ENCODE measurements around the gene POLR1D.

DNA sequence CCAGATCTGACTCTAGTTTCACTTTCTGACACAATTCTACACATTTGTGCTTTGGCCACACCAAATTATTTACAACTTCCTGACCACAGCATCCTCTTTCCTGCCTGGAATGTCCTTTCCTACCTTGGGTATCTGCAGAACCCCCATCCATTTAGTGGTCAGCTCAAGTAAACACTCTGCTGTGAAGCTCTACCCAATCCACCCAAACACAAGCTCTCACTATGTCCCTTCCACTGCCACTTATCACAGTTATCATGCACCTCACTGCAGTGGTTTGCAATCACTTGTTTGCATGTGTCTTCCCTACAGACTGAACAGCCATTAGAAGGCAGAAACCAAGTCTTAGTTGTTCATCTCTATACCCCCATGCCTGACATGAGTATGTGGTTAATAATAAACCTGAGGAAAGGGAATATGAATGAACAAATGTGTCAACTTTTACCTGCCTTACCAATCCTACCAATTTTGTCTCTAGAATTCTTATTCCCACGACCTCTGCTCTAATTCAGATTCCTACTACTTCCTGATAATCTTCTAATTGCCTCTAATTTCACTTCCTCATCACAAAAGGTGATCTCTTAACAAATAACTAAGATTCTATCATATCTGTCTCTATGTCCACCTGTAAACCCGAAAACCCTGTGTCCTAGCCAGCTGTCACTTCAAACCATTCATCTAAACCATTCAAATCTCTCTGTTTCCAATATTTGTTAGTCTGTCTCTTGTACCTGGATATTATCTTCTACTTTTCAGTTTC, 26.5 kb upstream of the POLR1D start:
- no peak for TF ChIP-seq POLR2AphosphoS5 (IDR thresholded peaks at IDR 0.05)
- TF ChIP-seq, protein P1, sequence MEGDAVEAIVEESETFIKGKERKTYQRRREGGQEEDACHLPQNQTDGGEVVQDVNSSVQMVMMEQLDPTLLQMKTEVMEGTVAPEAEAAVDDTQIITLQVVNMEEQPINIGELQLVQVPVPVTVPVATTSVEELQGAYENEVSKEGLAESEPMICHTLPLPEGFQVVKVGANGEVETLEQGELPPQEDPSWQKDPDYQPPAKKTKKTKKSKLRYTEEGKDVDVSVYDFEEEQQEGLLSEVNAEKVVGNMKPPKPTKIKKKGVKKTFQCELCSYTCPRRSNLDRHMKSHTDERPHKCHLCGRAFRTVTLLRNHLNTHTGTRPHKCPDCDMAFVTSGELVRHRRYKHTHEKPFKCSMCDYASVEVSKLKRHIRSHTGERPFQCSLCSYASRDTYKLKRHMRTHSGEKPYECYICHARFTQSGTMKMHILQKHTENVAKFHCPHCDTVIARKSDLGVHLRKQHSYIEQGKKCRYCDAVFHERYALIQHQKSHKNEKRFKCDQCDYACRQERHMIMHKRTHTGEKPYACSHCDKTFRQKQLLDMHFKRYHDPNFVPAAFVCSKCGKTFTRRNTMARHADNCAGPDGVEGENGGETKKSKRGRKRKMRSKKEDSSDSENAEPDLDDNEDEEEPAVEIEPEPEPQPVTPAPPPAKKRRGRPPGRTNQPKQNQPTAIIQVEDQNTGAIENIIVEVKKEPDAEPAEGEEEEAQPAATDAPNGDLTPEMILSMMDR (IDR thresholded peaks at IDR 0.05) = no peak
